Mucosa of descending colon (tissue), 3 donors: ENCODE data around the gene TMEM252. TPM values are rescaled to one million over a fixed set of nuclear protein-coding genes. Genes with fewer than 3 reads are reported as not detected.

ENCODE experiments used
- ATAC-seq: fragments of 200-7000 bp; cut with Tn5 transposase; one replicate; pipeline ENCODE4 v1.9.1; 2020; ENCODE audit warnings: mild to moderate bottlenecking, moderate library complexity
- DNase-seq, 3 donors: peaks; one replicate each; pipeline ENCODE4 v3.0.0-alpha.2; 2020
- H3K36me3 ChIP-seq: fragments of 200-600 bp; one replicate; pipeline ENCODE4 v1.8.0; 2021; ENCODE audit warnings: low read depth, mild to moderate bottlenecking
- H3K4me1 ChIP-seq: fragments of 200-600 bp; one replicate; pipeline ENCODE4 v1.8.0; 2021; ENCODE audit warnings: low read depth, mild to moderate bottlenecking
- H3K4me3 ChIP-seq: fragments of 200-600 bp; one replicate; pipeline ENCODE4 v1.8.0; 2021; ENCODE audit warnings: mild to moderate bottlenecking
- H3K9me3 ChIP-seq: fragments of 200-600 bp; one replicate; pipeline ENCODE4 v1.8.0; 2021; ENCODE audit warnings: mild to moderate bottlenecking
- CTCF ChIP-seq: fragments of 200-600 bp; IDR thresholded peaks from one replicate; pipeline ENCODE4 v1.8.0; 2022; ENCODE audit warnings: antibody characterized with exemption, mild to moderate bottlenecking
- intact Hi-C, 2 donors: fragments of 100-400 bp; cut with DNase I in 1 of 2; cut with micrococcal nuclease in 1 of 2; formaldehyde crosslinking; loops; one replicate each; pipeline versions ENCODE4 v1.11.0 to v1.11.1; 2022; cut with DNase I, micrococcal nuclease
- total RNA-seq, 3 donors: library from RNA; stranded (reverse); fragmentation: NEBNext Ultra II Directional in 2 of 3; extraction: Animal tissue kit (Norgen Biotek cat#: 25700) in 2 of 3; gene quantifications; one replicate each; pipeline versions ENCODE4 v1.2.1 to v1.2.4, GENCODE V29; 2021 to 2023
- donor health status: DM: no; HTN: no; CAD: no; lungs with moderate emphysema.
- donor health status: DM: no; HTN: no; CAD: no.
- donor health status: DM: no; HTN: yes; CAD: no.

TMEM252 gene
- total RNA-seq, 3 donors from 2014 or later, result 0.46 TPM; not detected in 2

- peak; percentile 54 to 78 (median 68) for DNase-seq
- no peaks in the 10 kb centered on the region for H3K4me1 ChIP-seq
- peak; percentile 24 for TF ChIP-seq CTCF
Measured at GRCh38 chr9:68560071-68560844, 19.6 kb upstream of the TMEM252 start.

GRCh38 chr9:68558545-68558944 is 17.9 kb upstream of the TMEM252 start:
- H3K36me3 ChIP-seq, result no peaks in the 10 kb centered on the region
- H3K9me3 ChIP-seq, result no peaks in the 10 kb centered on the region
- intact Hi-C loops, result no loop called here
- H3K4me1 ChIP-seq, result no peaks in the 10 kb centered on the region
- DNase-seq (no peak), ATAC-seq (no peak)
- no peak for TF ChIP-seq CTCF
- no peak overlapping the region for H3K4me3 ChIP-seq

More at GRCh38 chr9:68560071-68560844, 19.6 kb upstream of the TMEM252 start:
- H3K4me3 ChIP-seq, result no peak overlapping the region
- intact Hi-C loops, result no loop called here
- ATAC-seq, result peak; percentile 77
- H3K9me3 ChIP-seq, result no peaks in the 10 kb centered on the region
- no peaks in the 10 kb centered on the region for H3K36me3 ChIP-seq

GRCh38 chr9:68555437-68556150 is 14.9 kb upstream of the TMEM252 start:
- H3K36me3 ChIP-seq, result no peaks in the 10 kb centered on the region
- no peaks in the 10 kb centered on the region for H3K4me1 ChIP-seq
- H3K9me3 ChIP-seq, result no peaks in the 10 kb centered on the region
- DNase-seq (no peak), ATAC-seq (no peak)
- TF ChIP-seq CTCF, result no peak
- no peak overlapping the region for H3K4me3 ChIP-seq
- intact Hi-C loops, result no loop called here

- DNase-seq (no peak), ATAC-seq (peak; percentile 73)
- no peak for TF ChIP-seq CTCF
- H3K4me3 ChIP-seq, result no peak overlapping the region
- intact Hi-C loops, result no loop called here
- no peaks in the 10 kb centered on the region for H3K9me3 ChIP-seq
- no peaks in the 10 kb centered on the region for H3K36me3 ChIP-seq
- no peaks in the 10 kb centered on the region for H3K4me1 ChIP-seq
Measured at GRCh38 chr9:68552700-68553476, 12.2 kb upstream of the TMEM252 start.

- H3K4me1 ChIP-seq, result no peaks in the 10 kb centered on the region
- no peak overlapping the region for H3K4me3 ChIP-seq
- DNase-seq (peak in 1 of 3 donors; percentile 77), ATAC-seq (peak; percentile 93)
- no peaks in the 10 kb centered on the region for H3K36me3 ChIP-seq
- intact Hi-C loops, result no loop called here
- no peak for TF ChIP-seq CTCF
- no peaks in the 10 kb centered on the region for H3K9me3 ChIP-seq
Measured at GRCh38 chr9:68551191-68551590, 10.5 kb upstream of the TMEM252 start.
